NCI-H69 (cell line): ENCODE data around the gene DDX24.
A peak's percentile ranks its signal among the peaks of the same experiment; 100 is the strongest.

Source experiments
- DNase-seq: peaks from one replicate; lab custom pipeline; 2025; lab: John Stamatoyannopoulos, UW

DDX24 gene

GRCh38 chr14:94048691-94049624 is 32.0 kb downstream of the DDX24 start:
- DNase-seq: peak; percentile 93

DNA sequence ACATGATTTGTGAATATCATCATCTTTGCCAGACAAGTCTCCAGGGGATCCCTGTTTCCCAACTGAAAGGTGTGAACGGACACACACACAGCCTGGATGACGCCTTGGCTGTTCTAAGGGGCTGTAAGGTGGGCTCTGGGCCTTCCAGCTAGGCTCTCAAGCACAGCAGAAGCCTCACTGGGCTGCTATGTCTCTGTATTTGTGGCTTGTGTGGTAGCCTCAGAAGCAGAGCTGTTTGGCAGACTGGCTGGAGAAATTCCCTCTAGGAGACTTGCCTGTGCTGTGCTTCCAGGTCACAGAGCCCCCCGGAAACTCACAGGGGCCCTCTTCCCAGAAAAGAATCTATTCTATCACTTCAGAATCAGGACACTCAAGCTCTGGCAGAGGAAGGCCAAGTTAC is 33.4 kb downstream of the DDX24 start:
- DNase-seq: no peak

GRCh38 chr14:94046696-94047250 is 34.2 kb downstream of the DDX24 start:
- no peak for DNase-seq

DNA sequence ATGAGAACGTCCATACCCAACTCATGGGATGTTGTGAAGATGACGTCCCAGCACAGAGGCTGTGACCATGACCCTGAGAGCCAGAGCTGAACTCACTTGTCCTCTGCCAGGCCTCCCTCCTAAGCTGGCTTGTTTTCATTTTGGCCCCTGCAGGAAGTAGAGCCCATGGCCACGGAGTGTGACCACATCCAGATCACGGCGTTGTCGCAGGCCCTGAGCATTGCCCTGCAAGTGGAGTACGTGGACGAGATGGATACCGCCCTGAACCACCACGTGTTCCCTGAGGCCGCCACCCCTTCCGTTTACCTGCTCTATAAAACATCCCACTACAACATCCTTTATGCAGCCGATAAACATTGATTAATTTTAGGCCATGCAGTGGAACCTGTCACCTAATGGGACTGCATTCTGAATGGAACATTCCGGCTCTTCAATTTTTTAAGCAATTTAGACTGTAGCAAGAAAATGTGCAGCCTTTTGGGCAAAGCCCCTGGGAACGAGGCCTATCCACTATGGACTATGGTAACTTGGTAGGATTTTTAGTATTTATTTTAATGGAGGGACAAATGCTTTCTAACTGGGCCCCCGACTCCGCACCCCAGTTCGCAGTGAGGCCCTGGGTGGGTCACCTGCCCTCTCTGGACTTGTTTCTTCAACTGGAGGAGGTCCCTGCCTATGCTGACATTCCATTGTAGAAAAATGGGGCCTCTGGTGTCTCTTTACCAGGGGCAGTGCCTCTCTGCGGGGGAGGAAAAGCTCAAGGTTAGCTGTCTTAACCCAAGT is 35.2 kb downstream of the DDX24 start:
- DNase-seq: no peak

GRCh38 chr14:94045101-94045500 is 35.9 kb downstream of the DDX24 start:
- DNase-seq: no peak

DNA sequence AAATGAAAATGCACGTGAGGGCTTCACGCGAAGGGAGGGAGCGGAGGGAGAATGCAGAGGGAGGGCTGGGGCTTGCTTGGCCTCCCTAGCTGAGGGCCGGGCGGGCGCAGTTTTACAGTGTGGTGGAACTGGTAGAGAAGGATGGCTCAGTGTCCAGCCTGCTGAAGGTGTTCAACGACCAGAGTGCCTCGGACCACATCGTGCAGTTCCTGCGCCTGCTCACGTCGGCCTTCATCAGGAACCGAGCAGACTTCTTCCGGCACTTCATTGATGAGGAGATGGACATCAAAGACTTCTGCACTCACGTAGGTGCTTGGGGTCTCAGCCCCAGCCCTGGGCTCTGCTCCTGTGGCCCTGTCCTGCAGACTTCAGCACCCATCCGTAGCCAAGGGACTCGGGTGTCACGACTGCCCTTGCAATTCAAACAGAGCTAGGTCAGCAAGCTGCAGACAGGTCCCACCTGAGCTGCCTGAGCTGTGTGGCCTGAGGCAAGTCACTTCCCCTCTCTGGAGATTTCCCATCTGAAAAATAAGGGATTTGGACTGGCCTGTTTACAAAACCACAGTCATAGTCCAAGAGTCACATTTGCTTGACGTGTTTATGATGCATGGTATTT is 36.4 kb downstream of the DDX24 start:
- no peak for DNase-seq

DNA sequence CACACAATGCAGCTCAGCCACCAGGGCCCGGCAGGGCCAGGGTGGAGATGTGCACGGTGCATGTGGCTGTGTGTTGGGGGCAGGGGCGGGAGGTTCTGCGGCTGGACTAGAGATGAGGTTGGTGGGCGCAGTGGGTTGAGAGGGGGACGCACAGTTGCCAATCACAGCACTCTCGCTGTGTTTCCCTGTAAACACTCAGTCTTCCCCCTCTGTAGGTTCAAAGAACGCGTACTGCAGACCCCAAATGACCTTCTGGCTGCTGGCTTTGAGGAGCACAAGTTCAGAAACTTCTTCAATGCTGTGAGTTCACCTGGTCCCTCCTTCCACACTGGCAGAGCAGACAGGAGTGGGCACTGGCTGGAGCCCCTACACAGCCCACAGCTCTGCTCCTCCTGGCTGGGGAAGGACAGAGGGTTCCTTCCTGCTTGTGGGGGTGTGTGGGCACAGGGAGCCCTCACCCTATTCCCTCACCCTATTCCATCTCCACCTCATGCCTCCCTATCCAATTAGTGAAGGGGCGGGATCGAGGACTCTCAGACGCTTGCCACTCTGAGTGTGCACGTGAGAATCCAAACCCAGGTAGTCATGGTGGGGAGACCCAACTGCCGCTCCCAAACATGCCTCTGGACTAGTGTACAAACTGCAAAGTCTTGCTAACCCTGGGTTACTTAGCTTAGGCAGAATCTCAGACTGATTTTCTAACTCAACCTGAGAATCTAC is 37.1 kb downstream of the DDX24 start:
- DNase-seq: no peak

DNA sequence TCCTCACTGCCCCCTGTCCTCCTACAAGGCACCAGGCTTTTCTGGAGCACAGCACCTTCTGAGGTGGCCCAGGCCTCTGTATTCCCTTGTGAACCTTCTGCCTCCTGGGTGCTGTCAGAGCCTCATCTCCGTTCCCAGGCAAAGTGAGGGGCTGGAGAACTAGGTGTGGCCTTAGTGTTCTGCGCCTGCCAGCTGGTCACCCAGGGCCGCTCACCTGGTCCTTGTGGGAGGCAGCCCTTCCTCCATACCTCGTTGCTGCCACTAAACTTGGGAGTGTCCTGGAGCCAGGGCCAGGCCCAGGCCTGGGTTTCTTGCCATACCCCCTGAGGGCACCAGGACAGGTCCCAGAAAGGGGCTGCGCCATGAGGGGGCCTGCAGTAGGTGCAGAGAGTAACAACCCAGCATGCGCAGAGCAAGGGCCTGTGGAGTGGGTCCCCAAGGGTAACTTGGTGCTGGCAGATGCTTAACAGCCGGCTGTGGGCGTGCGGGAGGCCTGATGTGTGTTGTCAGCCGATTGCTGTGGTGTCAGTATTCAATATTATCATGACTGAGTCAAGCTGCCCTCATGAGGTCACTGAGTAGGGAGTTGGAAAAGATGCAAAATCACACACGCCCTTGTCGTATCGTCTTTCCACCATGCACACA is 37.8 kb downstream of the DDX24 start:
- DNase-seq: no peak

DNA sequence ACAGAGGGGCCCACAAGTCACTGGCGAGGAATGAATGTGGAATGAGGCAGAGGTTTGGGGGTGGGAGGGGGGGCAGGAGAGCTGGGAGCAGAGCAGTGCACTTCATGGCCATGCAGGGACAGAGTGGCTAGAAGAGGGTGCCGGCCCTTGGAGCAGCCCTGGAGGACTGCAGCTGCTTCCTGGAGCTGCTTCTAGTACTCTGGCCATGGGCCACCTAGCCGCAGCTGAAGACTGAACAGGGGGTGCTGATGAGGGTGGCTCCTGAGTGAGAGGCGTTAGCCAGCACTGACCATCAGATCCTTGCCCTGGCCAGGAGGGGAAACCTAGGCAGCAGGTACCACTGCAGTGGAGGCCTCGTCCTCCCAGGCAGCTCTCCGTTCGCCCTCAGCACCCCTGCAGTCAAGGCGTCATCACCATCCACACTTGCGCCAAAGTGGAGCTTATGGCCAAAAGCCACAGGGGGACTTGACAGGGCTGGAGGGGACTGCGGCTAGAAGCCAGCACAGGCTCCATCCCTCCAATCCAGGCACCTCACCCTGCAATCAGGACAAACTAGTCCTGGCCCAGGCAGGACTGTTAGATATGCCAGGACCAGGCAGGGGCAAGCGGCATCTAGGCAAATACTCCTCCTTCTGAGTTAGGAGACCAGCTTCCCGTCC is 38.4 kb downstream of the DDX24 start:
- DNase-seq: no peak

GRCh38 chr14:94041551-94042346 is 39.3 kb downstream of the DDX24 start:
- DNase-seq: no peak

DNA sequence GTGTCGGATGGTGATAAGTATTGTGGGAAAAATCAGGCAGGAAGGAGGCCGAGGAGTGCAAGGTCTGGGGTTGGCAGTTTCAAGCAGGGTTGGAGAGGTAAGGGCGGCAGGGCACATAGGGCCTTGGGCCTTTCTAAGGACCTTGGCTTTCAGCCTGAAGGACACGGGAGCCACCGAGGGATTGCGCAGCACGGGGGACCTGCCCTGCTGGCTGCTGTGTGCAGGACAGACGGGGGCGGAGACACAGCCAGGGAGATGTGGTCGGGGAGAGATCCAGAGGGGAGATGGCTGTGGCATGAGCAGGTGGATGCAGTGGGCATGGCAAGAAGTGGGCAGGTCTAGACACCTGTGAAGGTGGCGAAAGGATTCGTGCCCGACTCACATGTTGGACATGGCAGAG is 40.2 kb downstream of the DDX24 start:
- no peak for DNase-seq

- no peak for DNase-seq
Observed at GRCh38 chr14:94040247-94040646, 40.8 kb downstream of the DDX24 start.

- no peak for DNase-seq
Observed at GRCh38 chr14:94038921-94039629, 41.9 kb downstream of the DDX24 start.

- no peak for DNase-seq
Observed at GRCh38 chr14:94038510-94038909, 42.5 kb downstream of the DDX24 start.

DNA sequence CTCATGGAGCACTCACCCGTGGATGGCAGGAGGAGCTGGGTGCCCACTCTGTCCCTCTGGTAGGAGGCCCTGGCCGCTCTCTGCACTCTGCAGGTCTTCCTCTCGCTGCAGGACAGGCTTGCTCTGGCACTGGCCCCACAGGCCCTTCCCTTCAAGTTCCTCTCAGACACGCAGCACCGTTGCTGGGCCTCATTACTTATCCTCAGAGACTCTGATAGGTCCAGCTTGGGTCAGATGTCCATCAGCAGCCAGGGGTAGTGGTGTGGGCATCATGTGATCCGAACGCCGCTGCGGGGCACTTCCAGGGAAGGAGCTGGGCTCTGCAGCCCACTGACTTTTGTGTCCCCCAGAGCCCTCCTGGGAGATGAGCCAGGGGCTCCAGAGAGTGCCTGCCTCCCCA is 43.0 kb downstream of the DDX24 start:
- no peak for DNase-seq

DNA sequence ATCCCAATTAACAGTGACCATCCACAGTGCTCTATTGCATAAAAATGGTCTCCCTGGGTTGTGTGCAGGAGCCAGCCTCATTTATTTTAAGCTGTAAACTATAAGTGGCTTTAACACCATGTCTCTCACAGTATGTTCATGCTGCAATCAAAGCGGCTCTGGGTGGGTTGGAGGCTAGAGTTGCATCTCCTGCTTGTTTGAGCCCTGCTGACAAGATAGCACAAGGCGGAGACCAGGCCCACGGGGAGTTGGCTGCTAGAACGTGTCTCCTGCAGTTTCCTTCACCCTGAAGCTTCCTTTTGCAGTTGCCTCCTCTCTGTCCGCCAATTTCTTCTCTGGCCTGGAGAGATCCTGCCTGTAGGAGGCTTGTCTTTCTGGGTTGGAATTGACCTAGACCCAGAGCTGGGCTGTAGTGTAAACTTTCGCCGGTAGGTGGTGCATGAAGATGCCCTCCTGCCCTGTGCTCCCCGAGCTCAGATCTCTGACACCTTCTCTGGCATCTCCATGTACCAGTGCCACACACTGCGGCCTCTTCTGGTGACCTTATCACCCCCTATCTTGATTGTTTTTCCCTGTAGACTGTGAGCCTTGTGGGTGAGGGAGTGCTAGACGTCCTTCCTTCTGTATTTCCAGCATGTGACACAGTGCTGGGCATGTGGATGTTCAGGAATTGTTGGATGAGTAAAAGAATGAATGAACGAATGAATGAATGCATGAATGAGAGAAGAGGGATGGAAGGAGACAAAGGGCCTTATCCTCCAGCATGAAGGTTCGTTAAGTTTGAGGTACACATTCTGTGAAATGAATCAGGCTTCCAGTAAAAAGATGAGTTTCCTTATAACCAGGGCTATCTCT is 44.5 kb downstream of the DDX24 start:
- peak; percentile 66 for DNase-seq

DNA sequence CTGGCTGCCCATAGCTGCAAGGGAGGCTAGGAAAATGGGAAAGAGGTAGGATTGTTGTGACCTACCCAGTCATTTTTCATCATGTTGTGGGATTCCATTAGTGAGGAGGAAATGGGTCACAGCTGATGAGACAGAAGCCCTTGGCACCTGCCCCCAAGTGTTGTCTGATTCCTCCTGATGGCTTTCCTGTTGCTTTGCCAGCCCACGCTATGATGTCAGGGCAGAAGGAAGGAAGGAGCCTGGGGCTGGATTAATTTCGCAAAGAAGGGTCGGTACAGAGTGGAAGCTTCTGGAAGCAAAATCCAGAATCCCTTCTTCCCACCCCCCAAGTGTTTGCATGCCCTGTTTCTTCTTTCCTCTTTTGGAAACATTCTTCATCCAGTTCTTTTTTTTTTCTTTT is 46.1 kb downstream of the DDX24 start:
- no peak for DNase-seq

- peak; percentile 45 for DNase-seq
Observed at GRCh38 chr14:94031883-94032279, 49.1 kb downstream of the DDX24 start.
